GM21786 (cell line): ENCODE results near the gene GALNT12.

Source experiments
- ATAC-seq: cut with Tn5 transposase; IDR thresholded peaks from one replicate; pipeline ENCODE4 v1.9.1; 2021; ENCODE audit not compliant: unreplicated experiment

GALNT12 gene

GRCh38 chr9:98855592-98855991 is 48.1 kb downstream of the GALNT12 start:
- ATAC-seq, result no peak

DNA sequence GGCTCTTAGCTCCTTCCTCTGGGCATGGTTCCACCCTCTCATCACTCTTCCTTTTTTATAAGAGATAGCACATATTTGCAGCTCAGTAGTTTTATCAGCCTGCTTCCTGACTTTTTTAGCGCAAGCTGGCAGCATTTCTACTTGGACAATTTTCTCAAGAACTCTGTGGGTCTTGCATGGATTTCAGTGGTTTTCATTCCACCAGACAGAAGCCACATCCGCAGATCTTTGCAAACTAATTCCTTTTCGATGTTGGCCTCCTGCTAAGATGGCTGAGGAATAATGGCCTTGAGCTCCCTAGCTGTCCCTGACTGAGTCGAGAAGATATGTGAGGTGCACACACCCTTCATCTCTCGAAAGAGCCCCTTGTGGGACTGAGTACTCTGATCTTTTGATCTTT is 49.5 kb downstream of the GALNT12 start:
- ATAC-seq, result no peak

GRCh38 chr9:98859941-98860340 is 52.5 kb downstream of the GALNT12 start:
- no peak for ATAC-seq

DNA sequence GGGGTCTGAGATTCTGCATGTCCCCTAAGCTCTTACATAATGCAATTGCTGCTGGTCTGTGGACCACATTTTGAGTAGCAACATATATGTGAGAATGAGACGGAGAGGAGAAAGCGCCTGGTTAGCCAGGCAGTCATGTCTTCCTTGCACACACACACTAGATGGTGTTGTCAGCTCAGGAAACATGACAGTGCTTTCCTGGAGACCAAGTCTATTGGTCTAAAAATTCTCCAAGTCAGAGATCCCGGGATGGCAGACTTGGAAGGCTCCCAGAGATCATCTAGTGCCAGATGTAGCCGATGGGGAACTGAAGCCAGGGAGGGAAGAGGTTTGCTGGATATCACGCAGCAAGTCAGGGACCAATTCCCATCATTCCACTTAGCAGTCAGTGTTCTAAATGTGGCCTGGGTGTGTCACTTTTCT is 53.4 kb downstream of the GALNT12 start:
- ATAC-seq, result no peak

GRCh38 chr9:98861781-98862504 is 54.5 kb downstream of the GALNT12 start:
- no peak for ATAC-seq

- no peak for ATAC-seq
Measured at GRCh38 chr9:98862936-98863335, 55.5 kb downstream of the GALNT12 start.

DNA sequence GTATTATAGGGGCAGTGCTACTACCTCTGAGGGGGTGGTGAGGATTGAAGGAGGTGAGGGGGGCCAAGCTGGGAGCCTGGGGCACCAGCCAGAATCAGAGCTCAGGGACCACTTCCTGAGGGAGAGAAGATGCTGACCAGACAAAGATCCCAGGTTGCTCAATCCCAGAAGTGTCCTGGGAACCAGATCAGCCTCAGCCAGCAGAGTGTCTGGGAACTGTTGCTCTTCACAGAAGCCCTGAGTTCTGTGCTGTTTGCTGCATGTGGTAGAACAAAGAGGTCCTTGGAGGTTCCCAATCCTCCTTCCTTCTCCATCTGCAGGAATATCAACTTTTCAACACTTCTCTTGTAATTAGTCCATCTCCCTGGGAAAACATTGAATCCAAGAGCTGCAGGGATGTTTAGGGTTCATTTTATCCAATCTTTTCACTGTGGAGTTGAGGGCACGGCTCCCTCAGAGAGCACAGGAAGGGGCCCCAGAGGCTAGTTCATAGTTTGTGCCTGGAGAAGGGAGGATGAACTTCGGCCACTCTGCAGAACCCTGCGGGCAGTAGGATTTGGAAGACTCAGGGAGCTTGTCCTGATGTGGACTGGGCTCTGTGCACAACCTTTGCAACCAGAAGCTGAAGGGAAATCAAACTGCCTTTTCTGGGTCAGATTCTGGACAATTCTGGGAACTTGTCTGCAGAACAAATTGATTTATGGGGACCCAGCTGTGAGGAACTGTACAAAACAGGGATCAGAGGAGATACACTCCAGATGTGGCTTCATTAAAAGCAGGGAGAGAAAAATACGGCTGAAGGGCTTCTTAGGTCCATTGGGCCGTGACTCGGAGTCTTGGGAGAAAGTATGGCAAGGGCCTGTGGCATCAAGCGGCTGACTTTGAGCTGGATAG is 57.1 kb downstream of the GALNT12 start:
- ATAC-seq, result no peak

DNA sequence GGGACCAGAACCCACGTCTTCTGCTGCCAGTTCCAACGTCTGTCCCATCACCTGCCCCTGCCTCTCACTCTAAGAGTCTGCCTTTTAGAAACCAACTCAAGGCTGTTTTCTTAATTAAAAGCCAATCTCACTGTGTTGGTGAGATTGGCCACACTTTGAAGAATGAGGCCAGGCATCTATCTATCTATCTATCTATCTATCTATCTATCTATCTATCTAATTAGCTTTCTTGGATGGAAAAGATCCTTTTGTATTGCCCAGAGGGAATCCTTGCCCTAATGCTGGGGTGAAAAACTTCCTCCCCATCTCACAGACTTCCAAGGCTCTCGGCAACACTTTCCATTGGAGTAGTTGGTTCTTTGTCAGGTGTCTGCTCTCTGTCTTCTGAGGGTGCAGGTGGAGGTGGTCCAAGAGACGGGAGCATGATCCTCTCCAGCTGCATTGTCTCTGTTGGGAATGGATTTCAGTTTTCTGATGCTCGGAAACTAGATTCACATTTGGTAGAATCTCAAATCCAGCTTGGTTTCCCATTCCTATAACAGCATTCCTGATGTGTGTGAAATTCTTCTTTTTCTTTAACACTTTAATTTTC is 57.9 kb downstream of the GALNT12 start:
- no peak for ATAC-seq

DNA sequence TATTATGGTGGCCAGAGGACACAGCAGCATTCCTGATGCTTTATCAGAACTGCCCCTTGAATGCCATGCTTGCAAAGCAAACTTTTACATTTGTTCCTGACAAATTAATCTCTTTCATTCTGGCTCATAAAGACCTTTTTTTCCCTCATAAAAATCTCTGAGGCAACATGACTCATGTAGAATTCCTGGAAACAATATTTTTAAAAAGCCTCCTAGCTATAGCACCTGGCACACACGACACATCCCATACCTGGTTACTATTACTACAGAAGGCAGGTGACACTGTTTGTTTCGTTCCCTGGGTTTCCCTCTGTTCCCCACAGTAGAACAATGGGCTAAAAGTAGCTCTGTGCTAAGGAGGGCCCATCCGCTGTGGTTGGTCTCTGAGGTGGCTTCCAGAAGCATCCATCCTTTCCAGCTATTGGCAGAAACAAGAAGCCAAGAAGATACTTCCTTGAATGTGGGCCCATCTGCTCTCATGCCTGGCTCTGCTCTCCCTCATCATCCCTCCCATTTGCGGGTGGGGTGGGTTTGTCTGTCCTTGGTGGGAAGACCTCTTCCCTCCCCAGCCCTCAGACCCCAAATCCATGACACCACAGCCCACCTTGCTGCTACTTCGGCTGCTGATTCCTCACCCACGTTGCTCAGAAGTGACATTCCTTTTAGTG is 59.1 kb downstream of the GALNT12 start:
- ATAC-seq, result no peak

GRCh38 chr9:98867103-98867428 is 59.6 kb downstream of the GALNT12 start:
- no peak for ATAC-seq

GRCh38 chr9:98867429-98868168 is 60.1 kb downstream of the GALNT12 start:
- ATAC-seq, result no peak

DNA sequence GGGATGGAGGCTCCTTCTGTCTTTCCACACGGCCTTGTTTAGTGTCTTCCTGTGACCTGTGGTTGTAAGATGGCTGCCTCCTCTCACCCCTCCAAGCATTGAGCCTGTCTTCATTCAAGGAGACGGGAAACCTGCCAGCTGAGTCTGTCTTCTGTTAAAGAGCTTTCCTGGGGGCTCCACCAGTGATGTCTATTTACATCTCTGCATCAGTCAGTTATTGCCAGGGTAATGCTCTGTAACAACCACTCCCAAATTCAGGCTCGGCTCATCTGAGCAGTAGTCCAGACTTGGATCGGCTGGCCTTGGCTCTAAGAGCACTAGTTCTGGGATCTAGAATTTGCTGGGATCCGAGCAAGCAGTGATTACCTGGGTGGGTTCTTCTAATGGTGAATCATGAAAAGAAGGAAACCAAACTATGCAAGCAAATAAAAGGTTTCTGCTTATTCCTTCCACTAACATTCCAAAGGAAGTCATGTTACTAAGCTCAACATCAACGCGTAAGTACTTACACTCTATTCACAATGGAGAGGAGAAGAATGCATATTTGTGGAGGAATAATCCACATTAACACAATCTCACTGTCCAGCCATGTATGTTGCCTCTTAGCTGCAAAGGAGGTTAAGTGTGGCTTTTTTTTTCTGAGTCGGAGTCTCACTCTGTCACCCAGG is 61.7 kb downstream of the GALNT12 start:
- ATAC-seq, result no peak

GRCh38 chr9:98869866-98870265 is 62.4 kb downstream of the GALNT12 start:
- ATAC-seq, result no peak

GRCh38 chr9:98870782-98871557 is 63.5 kb downstream of the GALNT12 start:
- ATAC-seq, result no peak

GRCh38 chr9:98871558-98872065 is 64.1 kb downstream of the GALNT12 start:
- ATAC-seq, result no peak

- no peak for ATAC-seq
Measured at GRCh38 chr9:98873526-98873925, 66.1 kb downstream of the GALNT12 start.

GRCh38 chr9:98873951-98874371 is 66.5 kb downstream of the GALNT12 start:
- ATAC-seq, result no peak

DNA sequence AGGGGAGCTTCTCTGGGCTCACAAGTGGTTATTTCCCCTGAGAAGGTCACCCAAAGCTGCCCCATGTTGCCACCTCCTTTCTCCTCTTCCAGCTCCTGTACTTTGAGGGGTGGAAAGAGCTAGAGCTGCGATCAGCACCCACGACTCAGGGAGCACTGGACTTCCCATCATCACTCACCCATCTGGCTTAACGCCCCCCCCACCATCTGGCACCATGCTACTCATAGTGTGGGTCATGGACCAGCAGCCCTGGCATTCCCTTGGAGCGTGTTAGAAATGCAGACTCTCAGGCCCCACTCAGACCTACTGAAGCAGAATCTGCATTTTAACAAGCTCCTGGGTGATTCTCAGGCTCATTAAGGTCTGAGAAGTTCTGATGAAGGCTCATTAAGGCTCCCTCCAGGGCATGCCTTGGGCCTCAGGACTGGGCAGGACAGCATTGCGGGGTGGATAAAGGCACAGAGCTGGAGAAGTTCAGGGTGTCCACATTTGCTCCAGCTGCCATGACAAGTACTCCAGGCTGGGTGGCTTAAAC is 67.3 kb downstream of the GALNT12 start:
- no peak for ATAC-seq

DNA sequence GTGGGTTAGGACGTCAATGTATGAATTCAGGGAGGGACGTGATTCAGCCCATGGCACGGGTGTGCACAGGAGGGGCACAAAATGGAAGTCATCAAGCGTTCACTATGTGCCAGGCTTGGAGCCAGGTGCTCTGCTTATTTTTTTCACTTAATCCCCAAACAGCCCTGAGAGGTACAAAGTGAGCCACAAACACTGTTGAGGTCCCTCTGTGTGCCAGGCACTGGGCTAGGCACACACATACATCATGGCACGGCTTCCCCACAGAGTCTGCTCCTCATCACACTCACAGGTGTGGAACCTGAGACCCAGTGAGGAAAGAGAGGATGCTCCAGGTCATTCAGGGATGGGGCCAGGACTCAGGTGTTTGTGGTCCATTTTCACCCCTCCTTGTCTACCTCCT is 68.1 kb downstream of the GALNT12 start:
- no peak for ATAC-seq
